Peyer's patch (tissue), 4 donors: ENCODE measurements around the gene TDRD9. TPM values are rescaled to one million over a fixed set of nuclear protein-coding genes. Genes with fewer than 3 reads are reported as not detected.

Experiments
- DNase-seq, 3 donors: peaks; one replicate each; pipeline ENCODE4 v3.0.0-alpha.2; 2017 to 2019
- H3K27ac ChIP-seq, 4 donors: fragments of 200-600 bp; sonication (generic); one replicate each; pipeline ENCODE4 v1.5.1; 2016 to 2019
- H3K27me3 ChIP-seq, 2 donors: fragments of 200-600 bp; sonication (generic); one replicate each; pipeline ENCODE4 v1.5.1; 2019
- H3K36me3 ChIP-seq, 3 donors: fragments of 200-600 bp; sonication (generic); one replicate each; pipeline ENCODE4 v1.5.1; 2016 to 2019
- H3K4me1 ChIP-seq, 4 donors: fragments of 200-600 bp; sonication (generic); one replicate each; pipeline ENCODE4 v1.5.1; 2016 to 2019
- H3K4me3 ChIP-seq, 4 donors: fragments of 200-600 bp; sonication (generic); 1 replicate in 3 of 4; 2 replicates in 1 of 4; pipeline ENCODE4 v1.5.1; 2016 to 2019; ENCODE audit warnings: mild to moderate bottlenecking in 1 of 4
- H3K9me3 ChIP-seq, 4 donors: fragments of 200-600 bp; sonication (generic); one replicate each; pipeline ENCODE4 v1.5.1; 2016 to 2019; ENCODE audit warnings: mild to moderate bottlenecking in 1 of 4
- POLR2A ChIP-seq, 2 donors: fragments of 450-650 bp; IDR thresholded peaks; one replicate each; pipeline ENCODE4 v1.5.1; 2017; ENCODE audit warnings: antibody characterized with exemption in 2 of 2, mild to moderate bottlenecking in 2 of 2, moderate library complexity in 2 of 2
- total RNA-seq, 4 donors: library from RNA; depleted of rRNA; stranded (reverse); fragments of >200 nt; gene quantifications; one replicate each; pipeline ENCODE4 v1.1.0, GENCODE V29; 2016
- TF ChIP-seq, protein P1 (sequence below), 6 experiments: fragments of 450-650 bp in 4 of 6; fragments of 200-600 bp in 2 of 6; sonication (generic) in 1 of 6; IDR thresholded peaks; one replicate each; pipeline ENCODE4 v1.5.1; 2017 to 2019; ENCODE audit warnings: antibody characterized with exemption in 6 of 6, mild to moderate bottlenecking in 3 of 6, moderate library complexity in 1 of 6

The TDRD9 gene
- total RNA-seq, 4 donors from 2014 or later: 0.40 TPM; not detected in 3

DNA sequence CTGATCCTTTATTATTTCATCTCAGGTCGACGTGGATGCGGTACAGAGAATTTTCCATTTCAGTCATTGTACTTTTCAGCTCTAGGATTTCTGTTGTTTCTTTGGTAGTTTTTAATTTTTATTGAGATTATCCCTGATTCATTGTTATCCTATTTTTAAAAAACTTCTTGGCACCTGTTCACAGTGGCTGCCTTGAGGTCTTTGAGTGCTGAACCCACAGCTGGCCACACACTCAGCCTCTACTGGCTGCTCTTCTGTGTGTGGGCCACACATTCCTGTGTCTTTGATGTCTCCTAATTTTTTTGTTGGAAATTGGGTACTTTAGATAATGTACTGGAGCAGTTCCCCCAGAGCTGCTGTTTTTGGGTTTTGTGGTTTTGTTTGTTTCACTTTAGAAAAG lies 119.5 kb downstream of the TDRD9 start:
- no peak overlapping the region for H3K4me3 ChIP-seq
- TF ChIP-seq, protein P1, sequence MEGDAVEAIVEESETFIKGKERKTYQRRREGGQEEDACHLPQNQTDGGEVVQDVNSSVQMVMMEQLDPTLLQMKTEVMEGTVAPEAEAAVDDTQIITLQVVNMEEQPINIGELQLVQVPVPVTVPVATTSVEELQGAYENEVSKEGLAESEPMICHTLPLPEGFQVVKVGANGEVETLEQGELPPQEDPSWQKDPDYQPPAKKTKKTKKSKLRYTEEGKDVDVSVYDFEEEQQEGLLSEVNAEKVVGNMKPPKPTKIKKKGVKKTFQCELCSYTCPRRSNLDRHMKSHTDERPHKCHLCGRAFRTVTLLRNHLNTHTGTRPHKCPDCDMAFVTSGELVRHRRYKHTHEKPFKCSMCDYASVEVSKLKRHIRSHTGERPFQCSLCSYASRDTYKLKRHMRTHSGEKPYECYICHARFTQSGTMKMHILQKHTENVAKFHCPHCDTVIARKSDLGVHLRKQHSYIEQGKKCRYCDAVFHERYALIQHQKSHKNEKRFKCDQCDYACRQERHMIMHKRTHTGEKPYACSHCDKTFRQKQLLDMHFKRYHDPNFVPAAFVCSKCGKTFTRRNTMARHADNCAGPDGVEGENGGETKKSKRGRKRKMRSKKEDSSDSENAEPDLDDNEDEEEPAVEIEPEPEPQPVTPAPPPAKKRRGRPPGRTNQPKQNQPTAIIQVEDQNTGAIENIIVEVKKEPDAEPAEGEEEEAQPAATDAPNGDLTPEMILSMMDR (IDR thresholded peaks at IDR 0.05): no peak
- TF ChIP-seq POLR2A (IDR thresholded peaks at IDR 0.05): no peak
- H3K27me3 ChIP-seq: no peaks in the 10 kb centered on the region
- no peaks in the 10 kb centered on the region for H3K36me3 ChIP-seq
- H3K27ac ChIP-seq: no peak overlapping the region
- no peaks in the 10 kb centered on the region for H3K9me3 ChIP-seq
- DNase-seq: no peak
- H3K4me1 ChIP-seq: no peaks in the 10 kb centered on the region

- Histone ChIP-seq H3K27me3 (no peaks in the 10 kb centered on the region), H3K9me3 (no peaks in the 10 kb centered on the region), H3K4me1 (no peaks in the 10 kb centered on the region), H3K36me3 (no peaks in the 10 kb centered on the region), H3K27ac (no peak overlapping the region), H3K4me3 (no peak overlapping the region)
- TF ChIP-seq, protein P1 (IDR thresholded peaks at IDR 0.05): no peak
- no peak for TF ChIP-seq POLR2A (IDR thresholded peaks at IDR 0.05)
- no peak for DNase-seq
Measured at GRCh38 chr14:104048758-104049507, 120.7 kb downstream of the TDRD9 start.

GRCh38 chr14:104049576-104050240 lies 121.5 kb downstream of the TDRD9 start:
- H3K4me1 ChIP-seq: no peaks in the 10 kb centered on the region
- no peak overlapping the region for H3K27ac ChIP-seq
- H3K4me3 ChIP-seq: no peak overlapping the region
- DNase-seq: no peak
- H3K36me3 ChIP-seq: no peaks in the 10 kb centered on the region
- no peaks in the 10 kb centered on the region for H3K9me3 ChIP-seq
- TF ChIP-seq POLR2A (IDR thresholded peaks at IDR 0.05): no peak
- TF ChIP-seq, protein P1 (IDR thresholded peaks at IDR 0.05): no peak
- no peaks in the 10 kb centered on the region for H3K27me3 ChIP-seq

GRCh38 chr14:104051092-104051813 lies 123.0 kb downstream of the TDRD9 start:
- Histone ChIP-seq H3K4me3 (no peak overlapping the region), H3K27me3 (no peaks in the 10 kb centered on the region)

GRCh38 chr14:104054222-104054905 lies 126.1 kb downstream of the TDRD9 start:
- H3K4me1 ChIP-seq: no peaks in the 10 kb centered on the region
- no peak overlapping the region for H3K4me3 ChIP-seq
- no peaks in the 10 kb centered on the region for H3K27me3 ChIP-seq
- no peaks in the 10 kb centered on the region for H3K36me3 ChIP-seq
- no peak overlapping the region for H3K27ac ChIP-seq
- no peak for DNase-seq
- H3K9me3 ChIP-seq: no peaks in the 10 kb centered on the region
- TF ChIP-seq, protein P1 (IDR thresholded peaks at IDR 0.05): no peak
- TF ChIP-seq POLR2A (IDR thresholded peaks at IDR 0.05): no peak

More at GRCh38 chr14:104051092-104051813, 123.0 kb downstream of the TDRD9 start:
- H3K4me1 ChIP-seq: no peaks in the 10 kb centered on the region
- H3K36me3 ChIP-seq: no peaks in the 10 kb centered on the region
- no peaks in the 10 kb centered on the region for H3K9me3 ChIP-seq
- no peak for TF ChIP-seq POLR2A (IDR thresholded peaks at IDR 0.05)
- TF ChIP-seq, protein P1 (IDR thresholded peaks at IDR 0.05): no peak
- no peak for DNase-seq
- no peak overlapping the region for H3K27ac ChIP-seq
